Ovary (tissue), 3 donors: ENCODE measurements around the gene ELAVL1.

Experiments used
- CTCF ChIP-seq, 3 donors: fragments of 450-650 bp in 2 of 3; fragments of 200-600 bp in 1 of 3; IDR thresholded peaks; one replicate each; pipeline versions ENCODE4 v1.5.1 to v1.8.0; 2016 to 2022; ENCODE audit warnings: antibody characterized with exemption in 3 of 3, mild to moderate bottlenecking in 1 of 3
- POLR2A ChIP-seq: fragments of 450-650 bp; IDR thresholded peaks from one replicate; pipeline ENCODE4 v1.6.1; 2017; ENCODE audit warnings: antibody characterized with exemption, mild to moderate bottlenecking, moderate library complexity
- donor health status: DM: no; HTN: no; CAD: no.

DNA sequence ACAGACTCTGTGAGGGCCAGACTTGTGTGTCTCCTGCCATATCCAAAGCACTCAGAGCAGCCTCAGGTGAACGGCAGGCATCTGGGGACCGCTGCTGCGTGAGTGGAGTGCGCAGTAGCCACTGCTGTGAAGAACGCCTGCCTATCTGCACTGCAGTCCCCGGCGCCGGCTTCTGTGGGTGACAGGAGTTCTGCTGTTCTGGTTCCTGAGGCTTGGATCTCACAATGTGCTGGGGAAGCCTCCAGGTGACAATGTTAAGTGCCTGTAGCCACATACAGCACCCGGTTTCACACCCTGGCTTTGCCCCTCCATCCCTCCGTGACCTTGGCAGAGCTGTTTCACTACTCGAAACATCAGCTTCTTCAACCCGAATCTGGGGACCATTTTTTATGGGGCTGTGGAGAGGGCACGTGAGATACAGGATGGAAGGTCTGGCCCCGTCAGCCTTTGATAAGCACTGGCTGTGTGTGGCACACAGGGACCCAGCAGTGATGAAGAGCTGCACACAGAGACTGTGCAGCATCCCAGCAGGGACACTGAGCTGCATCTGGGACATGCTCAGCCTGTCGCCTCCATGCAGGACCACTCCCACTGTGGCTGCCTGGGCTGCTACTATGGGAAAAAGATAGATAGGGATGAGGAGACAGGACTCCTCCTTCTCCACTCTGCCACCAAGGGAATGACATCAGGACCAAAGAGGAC, 28.3 kb downstream of the ELAVL1 start:
- TF ChIP-seq CTCF (IDR thresholded peaks at IDR 0.05): no peak
- TF ChIP-seq POLR2A: no peak
